WTC11 (cell line): ENCODE measurements around the gene STRN. TPM values are rescaled to one million over a fixed set of nuclear protein-coding genes. Genes with fewer than 3 reads are reported as not detected.

Experiments
- ATAC-seq: fragments of 200-7000 bp; cut with Tn5 transposase; 2 replicates; pipeline ENCODE4 v1.10.0; 2021; ENCODE audit warnings: mild to moderate bottlenecking, moderate library complexity
- CTCF ChIA-PET: fragments of 300-600 bp; sonication (Branson Sonifier 250); formaldehyde crosslinking; loops from one replicate; lab custom pipeline; 2021; ENCODE audit warnings: antibody characterized with exemption; lab: Charles Lee
- POLR2A ChIA-PET: fragments of 350-600 bp; sonication (Branson Sonifier 250); formaldehyde crosslinking; loops from one replicate; lab custom pipeline; 2021; ENCODE audit warnings: antibody characterized with exemption; lab: Charles Lee
- DNase-seq: peaks from one replicate; pipeline ENCODE4 v3.0.0; 2021; ENCODE audit warnings: low spot score
- H3K27ac Mint-ChIP-seq: 2 replicates; pipeline ENCODE4 v1.8.0; 2021; ENCODE audit warnings: mixed read lengths
- H3K27me3 Mint-ChIP-seq: 2 replicates; pipeline ENCODE4 v1.8.0; 2021; ENCODE audit warnings: low read depth, mild to moderate bottlenecking, moderate library complexity, mixed read lengths
- H3K36me3 Mint-ChIP-seq: 2 replicates; pipeline ENCODE4 v1.8.0; 2021; ENCODE audit warnings: mixed read lengths
- H3K4me1 Mint-ChIP-seq: 2 replicates; pipeline ENCODE4 v1.8.0; 2022; ENCODE audit warnings: mixed read lengths
- H3K4me3 Mint-ChIP-seq: 2 replicates; pipeline ENCODE4 v1.8.0; 2021; ENCODE audit warnings: mild to moderate bottlenecking, moderate library complexity, mixed read lengths
- H3K9me3 Mint-ChIP-seq: 2 replicates; pipeline ENCODE4 v1.8.0; 2021; ENCODE audit warnings: mixed read lengths
- ATF1 ChIP-seq: sonication (generic); formaldehyde crosslinking; IDR thresholded peaks from 2 replicates; pipeline ENCODE4 v1.8.1; 2023; ENCODE audit warnings: mild to moderate bottlenecking, moderate library complexity, missing genetic modification reagents
- ESRRA ChIP-seq: sonication (generic); formaldehyde crosslinking; IDR thresholded peaks from 2 replicates; pipeline ENCODE4 v1.8.1; 2022; ENCODE audit warnings: mild to moderate bottlenecking, missing genetic modification reagents, borderline replicate concordance
- GRHL2 ChIP-seq: fragments of 250-450 bp; sonication (Bioruptor Pico); IDR thresholded peaks from 2 replicates; pipeline ENCODE4 v1.8.0; 2022; ENCODE audit warnings: mild to moderate bottlenecking, moderate library complexity; ENCODE audit not compliant: insufficient replicate concordance, severe bottlenecking
- MXD4 ChIP-seq: fragments of 250-450 bp; sonication (Bioruptor Pico); IDR thresholded peaks from 2 replicates; pipeline ENCODE4 v1.8.0; 2021; ENCODE audit warnings: mild to moderate bottlenecking, moderate library complexity, borderline replicate concordance
- NR1H2 ChIP-seq: sonication (generic); formaldehyde crosslinking; IDR thresholded peaks from 2 replicates; pipeline ENCODE4 v1.9.0; 2021; ENCODE audit warnings: mild to moderate bottlenecking, moderate library complexity, missing genetic modification reagents
- PRRX2 ChIP-seq: fragments of 250-450 bp; sonication (Bioruptor Pico); IDR thresholded peaks from 2 replicates; pipeline ENCODE4 v1.8.0; 2021; ENCODE audit warnings: mild to moderate bottlenecking
- TEAD4 ChIP-seq: sonication (generic); formaldehyde crosslinking; IDR thresholded peaks from 2 replicates; pipeline ENCODE4 v1.8.0; 2022; ENCODE audit warnings: mild to moderate bottlenecking, missing genetic modification reagents
- TP53 ChIP-seq: sonication (generic); formaldehyde crosslinking; IDR thresholded peaks from 2 replicates; pipeline ENCODE4 v1.8.1; 2023; ENCODE audit warnings: mild to moderate bottlenecking, missing genetic modification reagents
- ZBTB21 ChIP-seq: sonication (generic); formaldehyde crosslinking; IDR thresholded peaks from 2 replicates; pipeline ENCODE4 v1.8.1; 2023; ENCODE audit warnings: mild to moderate bottlenecking, missing genetic modification reagents, borderline replicate concordance
- ZNF138 ChIP-seq: sonication (generic); formaldehyde crosslinking; conservative IDR thresholded peaks from 2 replicates; pipeline ENCODE4 v1.8.1; 2022; ENCODE audit warnings: mild to moderate bottlenecking, moderate library complexity, missing genetic modification reagents
- ZNF219 ChIP-seq: sonication (generic); formaldehyde crosslinking; IDR thresholded peaks from 2 replicates; pipeline ENCODE4 v1.8.0; 2023; ENCODE audit warnings: missing genetic modification reagents, mild to moderate bottlenecking, borderline replicate concordance
- ZNF416 ChIP-seq: fragments of 250-450 bp; sonication (Bioruptor Pico); IDR thresholded peaks from 2 replicates; pipeline ENCODE4 v1.9.0; 2021; ENCODE audit warnings: mild to moderate bottlenecking, inconsistent platforms
- total RNA-seq: library from RNA; stranded (reverse); gene quantifications from 3 replicates; pipeline ENCODE4 v1.2.3, GENCODE V29; 2021
- TF ChIP-seq, protein P1 (sequence below): fragments of 250-450 bp; sonication (Bioruptor Pico); IDR thresholded peaks from 2 replicates; pipeline ENCODE4 v1.9.0; 2021; ENCODE audit warnings: mild to moderate bottlenecking
- TF ChIP-seq, protein P2 (sequence below): sonication (generic); formaldehyde crosslinking; IDR thresholded peaks from 2 replicates; pipeline ENCODE4 v1.8.0; 2022; ENCODE audit warnings: mild to moderate bottlenecking, missing genetic modification reagents
- TF ChIP-seq, protein P3 (sequence below): sonication (generic); formaldehyde crosslinking; IDR thresholded peaks from 2 replicates; pipeline ENCODE4 v1.8.1; 2023; ENCODE audit warnings: mild to moderate bottlenecking, missing genetic modification reagents, moderate library complexity
- TF ChIP-seq, protein P4 (sequence below): sonication (generic); formaldehyde crosslinking; IDR thresholded peaks from 2 replicates; pipeline ENCODE4 v1.8.1; 2022; ENCODE audit warnings: missing genetic modification reagents, borderline replicate concordance
- TF ChIP-seq, protein P5 (sequence below): fragments of 250-450 bp; sonication (Bioruptor Pico); IDR thresholded peaks from 2 replicates; pipeline ENCODE4 v2.1.2; 2022; ENCODE audit warnings: mild to moderate bottlenecking, moderate library complexity
- TF ChIP-seq, protein P6 (sequence below): sonication (generic); formaldehyde crosslinking; IDR thresholded peaks from 2 replicates; pipeline ENCODE4 v1.8.1; 2022; ENCODE audit warnings: low read depth, missing genetic modification reagents, borderline replicate concordance
- TF ChIP-seq, protein P7 (sequence below): sonication (generic); formaldehyde crosslinking; IDR thresholded peaks from 2 replicates; pipeline ENCODE4 v1.8.0; 2022; ENCODE audit warnings: mild to moderate bottlenecking, missing genetic modification reagents
- TF ChIP-seq, protein P8 (sequence below): fragments of 250-450 bp; sonication (Bioruptor Pico); conservative IDR thresholded peaks from 2 replicates; pipeline ENCODE4 v1.9.0; 2021; ENCODE audit warnings: mild to moderate bottlenecking
- TF ChIP-seq, protein P9 (sequence below): sonication (generic); formaldehyde crosslinking; conservative IDR thresholded peaks from 2 replicates; pipeline ENCODE4 v1.8.1; 2022; ENCODE audit warnings: mild to moderate bottlenecking, missing genetic modification reagents

Gene STRN
- total RNA-seq, 1 experiment from 2014 or later: 34.7 TPM

DNA sequence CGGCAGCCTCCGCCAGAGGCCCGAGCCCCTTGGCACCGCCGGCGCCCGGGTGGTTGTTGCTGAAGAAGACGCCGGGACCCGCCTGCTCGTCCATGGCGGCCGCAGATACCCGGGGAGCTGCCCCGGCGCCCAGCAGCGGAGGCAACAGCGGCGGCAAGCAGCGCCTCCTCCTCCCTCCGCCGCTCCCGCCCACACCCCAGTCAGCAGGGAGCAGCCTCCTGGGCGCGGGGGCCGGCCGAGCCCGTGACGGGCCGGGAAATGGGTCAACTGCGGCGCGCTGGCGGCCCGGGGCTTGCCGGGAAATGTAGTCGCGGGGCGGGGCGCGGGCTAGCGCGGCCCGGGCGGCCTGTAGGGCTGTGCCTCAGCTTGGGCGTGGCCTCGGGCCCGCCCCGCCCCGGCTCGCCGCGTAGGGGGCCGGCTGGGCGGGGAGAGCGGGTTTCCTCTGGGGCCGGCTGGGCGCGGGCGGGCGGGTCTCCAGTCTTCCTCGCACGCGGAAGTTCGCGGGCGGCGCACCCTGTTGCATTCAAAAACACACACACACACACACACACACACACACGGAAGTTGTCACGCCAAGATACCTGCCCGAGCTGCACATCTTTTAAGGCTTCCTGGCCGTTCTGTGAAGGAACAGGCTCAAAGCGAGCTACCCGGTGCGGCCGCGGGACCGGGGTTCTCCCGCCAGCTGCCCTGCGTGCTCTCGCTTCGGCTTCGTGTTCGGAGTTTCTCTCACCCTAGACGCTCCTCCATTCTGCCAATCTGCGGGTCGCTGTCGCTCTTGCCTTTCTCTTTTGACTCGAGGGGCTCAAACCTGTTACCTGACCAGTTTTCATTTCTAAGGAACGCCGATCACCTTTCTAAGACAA is at the start of gene STRN (continued):
- TF ChIP-seq, protein P1, sequence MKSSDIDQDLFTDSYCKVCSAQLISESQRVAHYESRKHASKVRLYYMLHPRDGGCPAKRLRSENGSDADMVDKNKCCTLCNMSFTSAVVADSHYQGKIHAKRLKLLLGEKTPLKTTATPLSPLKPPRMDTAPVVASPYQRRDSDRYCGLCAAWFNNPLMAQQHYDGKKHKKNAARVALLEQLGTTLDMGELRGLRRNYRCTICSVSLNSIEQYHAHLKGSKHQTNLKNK: no peak
- TF ChIP-seq, protein P2, sequence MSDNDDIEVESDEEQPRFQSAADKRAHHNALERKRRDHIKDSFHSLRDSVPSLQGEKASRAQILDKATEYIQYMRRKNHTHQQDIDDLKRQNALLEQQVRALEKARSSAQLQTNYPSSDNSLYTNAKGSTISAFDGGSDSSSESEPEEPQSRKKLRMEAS (CRISPR knock-in tag): peak; percentile 72; the same call in 1 of the 2 replicates
- TF ChIP-seq, protein P3, sequence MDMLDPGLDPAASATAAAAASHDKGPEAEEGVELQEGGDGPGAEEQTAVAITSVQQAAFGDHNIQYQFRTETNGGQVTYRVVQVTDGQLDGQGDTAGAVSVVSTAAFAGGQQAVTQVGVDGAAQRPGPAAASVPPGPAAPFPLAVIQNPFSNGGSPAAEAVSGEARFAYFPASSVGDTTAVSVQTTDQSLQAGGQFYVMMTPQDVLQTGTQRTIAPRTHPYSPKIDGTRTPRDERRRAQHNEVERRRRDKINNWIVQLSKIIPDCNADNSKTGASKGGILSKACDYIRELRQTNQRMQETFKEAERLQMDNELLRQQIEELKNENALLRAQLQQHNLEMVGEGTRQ: peak; percentile 63
- TF ChIP-seq, protein P4, sequence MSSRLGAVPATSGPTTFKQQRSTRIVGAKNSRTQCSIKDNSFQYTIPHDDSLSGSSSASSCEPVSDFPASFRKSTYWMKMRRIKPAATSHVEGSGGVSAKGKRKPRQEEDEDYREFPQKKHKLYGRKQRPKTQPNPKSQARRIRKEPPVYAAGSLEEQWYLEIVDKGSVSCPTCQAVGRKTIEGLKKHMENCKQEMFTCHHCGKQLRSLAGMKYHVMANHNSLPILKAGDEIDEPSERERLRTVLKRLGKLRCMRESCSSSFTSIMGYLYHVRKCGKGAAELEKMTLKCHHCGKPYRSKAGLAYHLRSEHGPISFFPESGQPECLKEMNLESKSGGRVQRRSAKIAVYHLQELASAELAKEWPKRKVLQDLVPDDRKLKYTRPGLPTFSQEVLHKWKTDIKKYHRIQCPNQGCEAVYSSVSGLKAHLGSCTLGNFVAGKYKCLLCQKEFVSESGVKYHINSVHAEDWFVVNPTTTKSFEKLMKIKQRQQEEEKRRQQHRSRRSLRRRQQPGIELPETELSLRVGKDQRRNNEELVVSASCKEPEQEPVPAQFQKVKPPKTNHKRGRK (CRISPR knock-in tag): no peak
- TF ChIP-seq TP53 (CRISPR knock-in tag) (0 out of 2 replicates have a peak, but pooled peaks have one; percentile 14), ZBTB21 (CRISPR knock-in tag) (peak; percentile 42; the same call in 1 of the 2 replicates)

DNA sequence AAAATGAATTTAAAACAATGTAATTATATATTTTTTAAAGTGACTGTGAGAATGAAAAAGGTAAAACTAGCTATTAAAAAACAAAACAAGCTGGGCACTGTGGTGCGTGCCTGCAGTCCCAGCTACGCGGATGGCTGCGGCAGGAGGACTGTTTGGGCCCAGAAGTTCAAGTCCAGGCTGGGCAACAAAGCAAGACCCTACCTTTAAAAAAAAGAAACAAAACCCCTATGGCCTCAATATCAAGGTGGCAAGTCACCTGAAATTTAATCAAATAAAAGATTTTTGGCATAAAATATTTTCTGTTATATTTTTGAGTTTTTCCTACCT is 46.9 kb upstream of the STRN start:
- no peak overlapping the region for H3K4me3 Mint-ChIP-seq
- ChIA-PET POLR2A (no interaction called here), CTCF (interaction anchor here (1.1 kb wide), 1 partner anchor 228 kb away, joined by 3 read pairs; no protein-coding TSS in a partner anchor)
- no peaks in the 10 kb centered on the region for H3K9me3 Mint-ChIP-seq
- no peak for DNase-seq
- H3K36me3 Mint-ChIP-seq: peaks cover 14% of the 10 kb centered on the region
- no peaks in the 10 kb centered on the region for H3K27me3 Mint-ChIP-seq
- H3K4me1 Mint-ChIP-seq: peaks cover 4% of the 10 kb centered on the region
- no peak overlapping the region for H3K27ac Mint-ChIP-seq
- ATAC-seq: no peak
- no peak for TF ChIP-seq NR1H2 (CRISPR knock-in tag)
- TF ChIP-seq ZNF416 (CRISPR knock-in tag): no peak

DNA sequence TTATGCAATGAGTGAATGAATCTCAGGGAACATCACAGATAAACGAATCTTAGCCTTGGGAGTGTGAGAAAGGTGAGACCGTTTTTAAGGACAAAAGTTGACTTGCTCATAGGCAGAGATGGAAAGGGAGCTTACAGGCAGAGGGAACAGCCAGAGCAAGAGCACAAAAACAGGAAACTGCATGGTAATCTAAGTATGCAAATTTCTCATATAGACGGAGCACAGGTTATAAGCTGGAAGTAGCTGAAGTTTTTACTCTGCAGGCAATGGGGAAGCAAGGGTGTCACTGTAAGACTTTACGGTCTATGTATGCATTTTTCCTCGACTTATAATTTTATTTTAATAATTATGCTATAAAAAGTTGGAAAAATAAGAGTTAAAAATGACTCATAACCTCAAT is 44.8 kb upstream of the STRN start:
- TF ChIP-seq, protein P5, sequence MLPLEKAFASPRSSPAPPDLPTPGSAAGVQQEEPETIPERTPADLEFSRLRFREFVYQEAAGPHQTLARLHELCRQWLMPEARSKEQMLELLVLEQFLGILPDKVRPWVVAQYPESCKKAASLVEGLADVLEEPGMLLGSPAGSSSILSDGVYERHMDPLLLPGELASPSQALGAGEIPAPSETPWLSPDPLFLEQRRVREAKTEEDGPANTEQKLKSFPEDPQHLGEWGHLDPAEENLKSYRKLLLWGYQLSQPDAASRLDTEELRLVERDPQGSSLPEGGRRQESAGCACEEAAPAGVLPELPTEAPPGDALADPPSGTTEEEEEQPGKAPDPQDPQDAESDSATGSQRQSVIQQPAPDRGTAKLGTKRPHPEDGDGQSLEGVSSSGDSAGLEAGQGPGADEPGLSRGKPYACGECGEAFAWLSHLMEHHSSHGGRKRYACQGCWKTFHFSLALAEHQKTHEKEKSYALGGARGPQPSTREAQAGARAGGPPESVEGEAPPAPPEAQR: no peak
- TF ChIP-seq, protein P6, sequence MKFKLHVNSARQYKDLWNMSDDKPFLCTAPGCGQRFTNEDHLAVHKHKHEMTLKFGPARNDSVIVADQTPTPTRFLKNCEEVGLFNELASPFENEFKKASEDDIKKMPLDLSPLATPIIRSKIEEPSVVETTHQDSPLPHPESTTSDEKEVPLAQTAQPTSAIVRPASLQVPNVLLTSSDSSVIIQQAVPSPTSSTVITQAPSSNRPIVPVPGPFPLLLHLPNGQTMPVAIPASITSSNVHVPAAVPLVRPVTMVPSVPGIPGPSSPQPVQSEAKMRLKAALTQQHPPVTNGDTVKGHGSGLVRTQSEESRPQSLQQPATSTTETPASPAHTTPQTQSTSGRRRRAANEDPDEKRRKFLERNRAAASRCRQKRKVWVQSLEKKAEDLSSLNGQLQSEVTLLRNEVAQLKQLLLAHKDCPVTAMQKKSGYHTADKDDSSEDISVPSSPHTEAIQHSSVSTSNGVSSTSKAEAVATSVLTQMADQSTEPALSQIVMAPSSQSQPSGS (CRISPR knock-in tag): no peak
- no peak for TF ChIP-seq ESRRA (CRISPR knock-in tag)
- no peak for TF ChIP-seq TEAD4 (CRISPR knock-in tag)
- TF ChIP-seq ATF1: no peak
- TF ChIP-seq, protein P7, sequence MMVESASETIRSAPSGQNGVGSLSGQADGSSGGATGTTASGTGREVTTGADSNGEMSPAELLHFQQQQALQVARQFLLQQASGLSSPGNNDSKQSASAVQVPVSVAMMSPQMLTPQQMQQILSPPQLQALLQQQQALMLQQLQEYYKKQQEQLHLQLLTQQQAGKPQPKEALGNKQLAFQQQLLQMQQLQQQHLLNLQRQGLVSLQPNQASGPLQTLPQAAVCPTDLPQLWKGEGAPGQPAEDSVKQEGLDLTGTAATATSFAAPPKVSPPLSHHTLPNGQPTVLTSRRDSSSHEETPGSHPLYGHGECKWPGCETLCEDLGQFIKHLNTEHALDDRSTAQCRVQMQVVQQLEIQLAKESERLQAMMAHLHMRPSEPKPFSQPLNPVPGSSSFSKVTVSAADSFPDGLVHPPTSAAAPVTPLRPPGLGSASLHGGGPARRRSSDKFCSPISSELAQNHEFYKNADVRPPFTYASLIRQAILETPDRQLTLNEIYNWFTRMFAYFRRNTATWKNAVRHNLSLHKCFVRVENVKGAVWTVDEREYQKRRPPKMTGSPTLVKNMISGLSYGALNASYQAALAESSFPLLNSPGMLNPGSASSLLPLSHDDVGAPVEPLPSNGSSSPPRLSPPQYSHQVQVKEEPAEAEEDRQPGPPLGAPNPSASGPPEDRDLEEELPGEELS: no peak
- TF ChIP-seq ZNF138 (CRISPR knock-in tag): no peak
- no peak for TF ChIP-seq MXD4
- TF ChIP-seq GRHL2 (CRISPR knock-in tag): no peak
- TF ChIP-seq, protein P8, sequence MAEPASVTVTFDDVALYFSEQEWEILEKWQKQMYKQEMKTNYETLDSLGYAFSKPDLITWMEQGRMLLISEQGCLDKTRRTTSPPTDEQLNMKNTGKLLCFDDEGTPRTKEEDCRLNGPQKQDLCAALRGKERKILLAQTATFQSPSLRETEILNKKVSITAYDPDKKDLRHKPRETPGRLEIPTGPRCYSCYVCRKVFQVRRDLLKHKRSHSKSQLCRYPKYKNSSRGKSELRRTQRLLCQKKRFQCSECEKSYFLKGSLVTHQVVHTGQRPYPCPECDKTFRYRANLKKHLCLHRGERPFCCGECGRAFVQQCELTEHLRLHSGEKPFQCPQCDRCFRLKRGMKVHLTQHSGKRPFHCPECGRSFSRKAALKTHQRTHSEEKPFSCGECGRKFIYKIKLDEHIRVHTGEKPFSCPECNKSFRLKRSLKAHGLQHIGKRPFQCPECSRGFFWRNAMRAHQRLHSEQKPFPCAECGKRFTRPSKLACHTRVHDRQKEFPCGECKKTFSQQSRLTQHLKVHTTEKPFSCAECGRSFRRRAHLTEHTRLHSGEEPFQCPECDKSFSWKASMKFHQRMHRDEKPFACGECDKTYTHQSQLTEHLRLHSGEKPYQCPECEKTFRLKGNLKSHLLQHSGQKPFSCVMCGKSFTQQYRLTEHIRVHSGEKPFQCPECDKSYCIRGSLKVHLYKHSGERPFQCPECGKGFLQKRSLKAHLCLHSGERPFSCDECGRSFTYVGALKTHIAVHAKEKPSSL (CRISPR knock-in tag): no peak
- no peak for TF ChIP-seq ZNF219 (CRISPR knock-in tag)
- TF ChIP-seq, protein P9, sequence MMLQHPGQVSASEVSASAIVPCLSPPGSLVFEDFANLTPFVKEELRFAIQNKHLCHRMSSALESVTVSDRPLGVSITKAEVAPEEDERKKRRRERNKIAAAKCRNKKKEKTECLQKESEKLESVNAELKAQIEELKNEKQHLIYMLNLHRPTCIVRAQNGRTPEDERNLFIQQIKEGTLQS: no peak
- TF ChIP-seq PRRX2: no peak
- ChIA-PET POLR2A (no interaction called here), CTCF (no interaction called here)
- Mint-ChIP-seq H3K9me3 (no peaks in the 10 kb centered on the region), H3K4me1 (peaks cover 4% of the 10 kb centered on the region), H3K4me3 (no peak overlapping the region), H3K36me3 (peaks cover 8% of the 10 kb centered on the region), H3K27ac (peak overlapping the region; percentile 88), H3K27me3 (no peaks in the 10 kb centered on the region)
- ATAC-seq: peak; percentile 48; the same call in 1 of the 2 replicates
- no peak for DNase-seq
